T-helper 1 cell treated with Interleukin-12 subunit alpha and Interleukin-12 subunit beta and Interleukin-4 antibody, amounts not matched to agents 30 μg/mL and 1 μg/mL, for 36 hours (primary cell): ENCODE results near the gene OIP5.
A peak's percentile ranks its signal among the peaks of the same experiment; 100 is the strongest.

Experiments
- H3K27ac Mint-ChIP-seq: one replicate; pipeline ENCODE4 v1.8.0; 2021; ENCODE audit warnings: mild to moderate bottlenecking, mixed read lengths
- H3K27me3 Mint-ChIP-seq: one replicate; pipeline ENCODE4 v1.8.0; 2021; ENCODE audit warnings: low read depth, mixed read lengths
- H3K36me3 Mint-ChIP-seq: one replicate; pipeline ENCODE4 v1.8.0; 2021; ENCODE audit warnings: low read depth, mixed read lengths
- H3K4me1 Mint-ChIP-seq: one replicate; pipeline ENCODE4 v1.8.0; 2021; ENCODE audit warnings: low read depth, mixed read lengths
- H3K4me3 Mint-ChIP-seq: one replicate; pipeline ENCODE4 v1.8.0; 2021; ENCODE audit warnings: mild to moderate bottlenecking, moderate library complexity, mixed read lengths
- H3K9me3 Mint-ChIP-seq: one replicate; pipeline ENCODE4 v1.8.0; 2021; ENCODE audit warnings: mixed read lengths

Gene OIP5

DNA sequence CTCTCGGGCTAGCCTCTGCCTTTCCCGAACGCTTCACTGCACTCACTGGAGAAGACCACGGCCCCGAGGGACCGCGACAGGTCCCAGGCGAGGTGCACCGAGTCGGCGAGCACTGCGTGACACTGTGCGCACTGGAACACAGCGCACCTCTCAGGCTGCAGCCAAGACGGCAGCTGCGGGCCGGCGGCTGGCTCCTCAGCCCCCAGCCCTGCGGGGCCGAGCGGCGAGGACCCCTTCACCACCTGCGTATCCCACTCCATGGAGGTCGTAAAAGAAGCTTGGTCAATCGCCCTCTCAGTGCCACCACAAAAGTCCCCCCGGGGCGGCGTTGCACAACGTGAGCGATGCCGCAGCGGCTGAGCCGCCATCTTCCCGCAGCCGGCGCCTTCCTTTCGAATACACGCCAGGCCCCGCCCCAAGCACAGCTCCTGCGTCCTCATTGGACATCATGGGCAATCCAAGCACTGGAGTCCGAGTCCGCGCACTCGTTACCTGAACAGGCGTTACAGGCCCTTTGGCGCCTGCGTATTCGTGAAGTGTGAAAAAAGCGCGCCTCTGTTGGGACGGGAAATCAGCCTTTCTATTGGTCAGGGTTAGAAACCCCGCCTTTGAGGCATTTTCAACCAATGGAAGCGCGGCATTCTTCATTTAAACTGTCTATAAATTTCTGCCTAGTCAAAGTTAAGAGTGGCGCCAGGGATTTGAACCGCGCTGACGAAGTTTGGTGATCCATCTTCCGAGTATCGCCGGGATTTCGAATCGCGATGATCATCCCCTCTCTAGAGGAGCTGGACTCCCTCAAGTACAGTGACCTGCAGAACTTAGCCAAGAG is at the start of gene OIP5, which contains the start of gene NUSAP1:
TSS of gene OIP5 (minus strand) at position 398 of the 832 bp plus-strand sequence. CDS start at position 368, 30 bp downstream.
TSS of gene NUSAP1 (plus strand) at position 688 of the 832 bp plus-strand sequence. CDS start at position 765, 77 bp downstream.
- H3K27me3 Mint-ChIP-seq = no peaks in the 10 kb centered on the region
- H3K36me3 Mint-ChIP-seq = peaks cover 18% of the 10 kb centered on the region
- peak within 1 kb of the TSS; percentile 99 for H3K27ac Mint-ChIP-seq

DNA sequence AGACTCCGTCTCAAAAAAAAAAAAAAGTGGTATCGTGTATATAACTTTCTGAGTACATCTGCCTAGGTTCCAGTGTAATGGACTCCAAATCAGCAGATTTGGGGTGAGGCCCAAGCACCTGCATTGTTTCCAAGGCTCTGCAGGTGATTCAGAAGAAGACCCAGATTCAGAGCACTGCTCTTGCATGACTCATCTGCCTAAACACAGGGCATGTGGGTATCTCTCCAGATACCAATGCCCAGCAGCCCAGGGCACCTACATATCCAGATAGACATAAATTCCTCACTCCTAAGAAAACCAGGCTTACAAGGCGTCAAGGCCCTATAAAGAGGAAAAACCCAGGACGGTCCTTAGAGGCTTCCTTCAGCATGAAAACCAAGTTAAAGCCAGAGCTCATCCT is 45.6 kb upstream of the OIP5 start:
- H3K9me3 Mint-ChIP-seq = no peaks in the 10 kb centered on the region
- no peak overlapping the region for H3K27ac Mint-ChIP-seq
- no peaks in the 10 kb centered on the region for H3K4me1 Mint-ChIP-seq
- H3K36me3 Mint-ChIP-seq = peaks cover 19% of the 10 kb centered on the region
- H3K4me3 Mint-ChIP-seq = no peak overlapping the region
- H3K27me3 Mint-ChIP-seq = no peaks in the 10 kb centered on the region

More for the DNA sequence above, at the start of gene OIP5, which contains the start of gene NUSAP1:
- peaks cover 35% of the 10 kb centered on the region for H3K4me1 Mint-ChIP-seq
- H3K4me3 Mint-ChIP-seq = peak within 1 kb of the TSS; percentile 98
- H3K9me3 Mint-ChIP-seq = no peaks in the 10 kb centered on the region

DNA sequence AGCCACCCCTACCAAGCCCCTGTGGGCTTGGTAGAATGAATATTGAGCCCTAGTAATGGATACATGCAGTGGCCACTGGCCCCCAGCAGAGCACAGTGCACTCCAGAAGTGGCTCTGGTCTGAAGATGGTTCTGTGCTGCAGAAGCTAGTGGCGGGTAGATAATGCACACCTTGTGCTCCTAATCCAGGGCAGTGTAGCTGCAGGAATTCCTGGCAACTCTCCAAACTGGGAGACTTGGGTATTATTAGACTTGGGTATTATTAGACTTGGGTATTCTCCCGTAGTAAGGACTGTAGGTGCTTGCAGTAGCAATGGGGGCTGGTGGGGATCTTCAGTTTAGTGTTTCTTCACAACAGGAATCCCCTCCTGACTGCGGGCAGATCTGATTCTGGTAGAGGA is 35.0 kb upstream of the OIP5 start:
- H3K4me3 Mint-ChIP-seq = no peak overlapping the region
- H3K27ac Mint-ChIP-seq = no peak overlapping the region
- peaks cover 31% of the 10 kb centered on the region for H3K36me3 Mint-ChIP-seq

DNA sequence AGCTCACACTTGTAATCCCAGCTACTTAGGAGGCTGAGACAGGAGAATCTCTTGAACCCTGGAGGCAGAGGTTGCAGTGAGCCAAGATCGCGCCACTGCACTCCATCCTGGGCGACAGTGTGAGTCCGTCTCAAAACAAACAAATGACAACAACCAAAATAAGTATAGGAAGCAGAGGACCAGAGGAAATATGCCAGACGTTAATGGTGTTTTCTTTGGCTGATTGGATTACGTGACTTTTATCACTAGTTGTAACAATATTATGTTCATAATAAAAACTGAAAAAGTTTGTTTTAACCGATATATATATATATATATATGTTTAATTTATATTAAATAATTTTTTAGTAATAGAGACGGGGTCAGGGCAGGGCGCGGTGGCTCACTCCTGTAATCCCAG is 22.0 kb upstream of the OIP5 start:
- Mint-ChIP-seq H3K27me3 (no peaks in the 10 kb centered on the region), H3K4me1 (no peaks in the 10 kb centered on the region), H3K27ac (no peak overlapping the region), H3K4me3 (no peak overlapping the region), H3K9me3 (no peaks in the 10 kb centered on the region), H3K36me3 (peaks cover 44% of the 10 kb centered on the region)

More for the DNA sequence above, 35.0 kb upstream of the OIP5 start:
- peaks cover 7% of the 10 kb centered on the region for H3K4me1 Mint-ChIP-seq
- no peaks in the 10 kb centered on the region for H3K27me3 Mint-ChIP-seq
- no peaks in the 10 kb centered on the region for H3K9me3 Mint-ChIP-seq

DNA sequence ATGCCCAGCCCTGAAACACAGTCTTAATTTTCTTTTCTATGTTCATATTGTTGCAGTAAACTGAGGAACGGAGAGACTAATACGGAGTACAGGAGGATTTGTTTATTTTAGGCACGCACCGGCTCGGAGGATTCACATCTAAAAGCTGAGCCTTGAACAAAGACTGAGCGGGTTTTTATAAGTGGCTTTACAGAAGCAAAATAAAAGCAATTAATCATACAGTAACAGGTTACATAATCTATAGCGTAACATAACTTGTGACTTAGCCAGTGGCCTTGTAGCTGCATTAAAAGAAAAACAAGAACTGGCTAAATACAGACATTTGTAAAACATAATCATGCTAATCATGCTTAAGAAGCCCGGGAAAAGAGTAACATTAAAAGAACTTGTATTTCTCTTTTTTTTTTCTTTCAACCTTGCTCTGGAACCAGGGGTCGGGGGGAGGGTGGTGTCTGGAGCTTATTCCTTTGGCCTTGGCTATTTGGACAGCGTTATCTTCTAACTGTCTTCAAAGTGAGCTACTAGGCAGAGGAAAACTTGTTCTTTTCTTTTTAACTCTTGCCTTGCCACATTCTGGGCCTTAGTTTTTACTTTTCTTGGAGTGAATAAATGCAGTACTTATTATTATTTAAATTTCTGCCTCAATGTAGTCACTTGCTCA is 17.8 kb upstream of the OIP5 start:
- H3K36me3 Mint-ChIP-seq = peaks cover 51% of the 10 kb centered on the region
- H3K9me3 Mint-ChIP-seq = no peaks in the 10 kb centered on the region
- peaks cover under 1% of the 10 kb centered on the region for H3K4me1 Mint-ChIP-seq
- no peak overlapping the region for H3K4me3 Mint-ChIP-seq
- H3K27ac Mint-ChIP-seq = peak overlapping the region; percentile 29
- H3K27me3 Mint-ChIP-seq = no peaks in the 10 kb centered on the region

DNA sequence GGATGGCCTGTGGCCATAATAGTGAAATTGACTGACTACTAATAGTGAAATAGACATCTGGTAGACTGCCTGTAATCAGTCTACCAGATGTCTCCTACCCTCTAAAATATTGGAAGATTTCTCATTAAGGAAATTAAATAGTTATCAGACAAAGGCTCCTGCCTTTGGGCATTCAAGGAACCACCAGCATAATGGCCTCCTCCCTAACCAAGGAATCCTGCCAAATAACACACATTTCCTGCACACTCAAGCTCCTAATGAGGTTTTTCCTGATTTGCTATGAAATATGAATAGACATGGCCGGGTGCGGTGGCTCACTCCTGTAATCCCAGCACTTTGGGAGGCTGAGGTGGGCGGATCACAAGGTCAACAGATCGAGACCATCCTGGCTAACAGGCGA is 14.8 kb upstream of the OIP5 start:
- Mint-ChIP-seq H3K27me3 (no peaks in the 10 kb centered on the region), H3K36me3 (peaks cover 49% of the 10 kb centered on the region), H3K4me3 (no peak overlapping the region), H3K27ac (no peak overlapping the region), H3K4me1 (peaks cover 2% of the 10 kb centered on the region), H3K9me3 (no peaks in the 10 kb centered on the region)

DNA sequence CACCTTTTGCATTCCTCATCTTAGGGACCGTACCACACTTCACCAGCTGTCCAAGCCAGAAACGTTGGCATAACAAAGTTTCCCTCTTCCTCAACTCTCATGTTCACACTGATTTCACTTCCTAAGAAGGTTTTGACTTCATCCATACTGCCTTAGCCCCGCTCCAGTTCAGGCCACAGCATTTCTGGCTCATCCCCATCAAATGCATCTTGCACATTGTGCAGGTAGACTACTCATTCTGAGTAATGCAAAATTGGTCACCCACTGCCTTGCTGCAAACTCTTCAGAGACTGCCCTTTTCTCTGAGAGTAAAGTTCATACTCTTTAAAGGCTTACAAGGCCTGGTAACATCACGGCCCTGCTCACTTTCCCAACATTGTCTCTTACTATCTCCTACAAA is 9.1 kb upstream of the OIP5 start:
- no peaks in the 10 kb centered on the region for H3K9me3 Mint-ChIP-seq
- no peaks in the 10 kb centered on the region for H3K27me3 Mint-ChIP-seq
- peaks cover 48% of the 10 kb centered on the region for H3K36me3 Mint-ChIP-seq
- peak overlapping the region; percentile 43 for H3K27ac Mint-ChIP-seq
- no peak overlapping the region for H3K4me3 Mint-ChIP-seq
- H3K4me1 Mint-ChIP-seq = peaks cover 32% of the 10 kb centered on the region

DNA sequence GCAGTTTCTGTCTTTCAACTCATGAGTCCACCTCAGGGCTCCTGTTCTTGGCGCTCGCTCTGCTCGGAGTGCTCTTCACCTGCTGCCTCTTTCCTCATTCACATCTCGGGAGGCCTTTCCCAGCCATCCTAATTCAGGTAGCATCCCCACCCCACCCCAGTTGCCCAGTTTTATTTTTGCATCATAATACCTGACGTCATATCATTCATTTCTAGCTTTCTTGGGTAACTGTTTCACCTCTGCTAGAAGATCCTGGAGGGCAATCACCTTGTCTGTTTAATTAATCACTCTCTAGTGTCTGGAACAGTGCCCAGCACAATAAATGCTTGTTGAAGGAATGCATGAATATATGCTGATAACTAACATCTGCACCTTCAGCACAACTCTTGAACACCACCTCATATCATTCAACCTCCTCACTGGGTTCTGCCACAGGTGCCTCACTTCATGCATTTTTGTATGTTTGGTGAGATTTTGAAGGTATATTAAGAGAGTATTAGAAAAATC is 7.9 kb upstream of the OIP5 start:
- Mint-ChIP-seq H3K9me3 (no peaks in the 10 kb centered on the region), H3K36me3 (peaks cover 45% of the 10 kb centered on the region), H3K27ac (no peak overlapping the region), H3K27me3 (no peaks in the 10 kb centered on the region), H3K4me3 (no peak overlapping the region), H3K4me1 (peaks cover 36% of the 10 kb centered on the region)

DNA sequence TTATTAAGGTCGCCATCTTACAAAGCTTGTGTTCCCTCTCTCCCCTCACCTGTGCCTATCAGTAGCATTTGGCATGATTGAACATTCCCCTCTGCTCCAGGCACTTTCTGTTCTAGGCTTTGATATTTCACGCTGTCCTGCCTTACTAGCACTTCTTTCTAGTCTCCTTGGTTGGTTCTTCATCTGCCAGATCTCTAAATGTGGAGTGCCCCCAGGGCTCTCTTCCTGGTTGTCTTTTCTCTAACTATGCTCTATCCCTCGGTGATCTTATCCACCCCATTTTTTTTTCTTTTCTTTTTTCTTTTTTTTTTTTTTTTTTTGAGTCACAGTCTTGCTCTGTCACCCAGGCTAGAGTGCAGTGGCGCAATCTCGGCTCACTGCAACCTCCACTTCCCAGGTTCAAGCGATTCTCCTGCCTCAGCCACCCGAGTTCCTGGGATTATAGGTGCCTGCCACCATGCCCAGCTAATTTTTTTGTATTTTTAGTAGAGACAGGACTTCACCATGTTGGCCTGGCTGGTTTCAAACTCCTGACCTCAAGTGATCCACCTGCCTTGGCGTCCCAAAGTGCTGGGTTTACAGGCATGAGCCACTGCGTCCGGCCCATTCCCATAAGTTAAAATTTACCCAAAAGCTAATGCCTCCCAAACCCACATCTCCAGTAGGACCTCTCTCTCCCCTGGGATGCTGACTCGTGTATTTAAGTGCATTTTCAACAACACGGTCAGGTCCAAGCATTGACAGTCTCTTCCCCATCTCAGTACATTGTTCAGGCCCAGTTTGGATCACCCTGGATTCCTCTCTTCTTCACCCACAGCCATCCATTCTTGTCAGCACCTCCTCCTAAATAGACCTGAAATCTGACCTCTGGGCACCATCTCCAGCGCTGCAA is 5.5 kb upstream of the OIP5 start:
- Mint-ChIP-seq H3K4me3 (peak overlapping the region; percentile 72), H3K27ac (peak overlapping the region; percentile 79), H3K4me1 (peaks cover 45% of the 10 kb centered on the region), H3K36me3 (peaks cover 44% of the 10 kb centered on the region), H3K27me3 (no peaks in the 10 kb centered on the region), H3K9me3 (no peaks in the 10 kb centered on the region)

DNA sequence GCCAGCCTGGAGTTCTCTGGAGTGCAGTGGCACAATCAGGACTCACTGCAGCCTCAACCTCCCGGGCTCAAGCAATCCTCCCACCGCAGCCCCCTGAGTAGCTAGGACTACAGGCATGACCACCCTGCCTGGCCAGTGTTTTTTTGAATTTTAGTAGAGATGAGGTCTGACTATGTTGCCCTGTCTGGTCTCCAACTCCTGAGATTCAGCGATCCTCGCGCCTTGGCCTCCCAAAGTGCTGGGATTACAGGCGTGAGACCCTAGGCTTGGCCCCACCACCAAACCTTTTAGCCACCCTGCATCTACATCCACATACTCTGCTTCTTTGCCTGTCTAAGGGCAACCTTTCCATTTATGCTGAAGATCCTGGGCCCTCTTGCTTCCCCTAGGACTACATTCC is 4.7 kb upstream of the OIP5 start:
- Mint-ChIP-seq H3K27me3 (no peaks in the 10 kb centered on the region), H3K27ac (no peak overlapping the region), H3K4me3 (peak overlapping the region; percentile 72), H3K9me3 (no peaks in the 10 kb centered on the region), H3K36me3 (peaks cover 42% of the 10 kb centered on the region), H3K4me1 (peaks cover 44% of the 10 kb centered on the region)

DNA sequence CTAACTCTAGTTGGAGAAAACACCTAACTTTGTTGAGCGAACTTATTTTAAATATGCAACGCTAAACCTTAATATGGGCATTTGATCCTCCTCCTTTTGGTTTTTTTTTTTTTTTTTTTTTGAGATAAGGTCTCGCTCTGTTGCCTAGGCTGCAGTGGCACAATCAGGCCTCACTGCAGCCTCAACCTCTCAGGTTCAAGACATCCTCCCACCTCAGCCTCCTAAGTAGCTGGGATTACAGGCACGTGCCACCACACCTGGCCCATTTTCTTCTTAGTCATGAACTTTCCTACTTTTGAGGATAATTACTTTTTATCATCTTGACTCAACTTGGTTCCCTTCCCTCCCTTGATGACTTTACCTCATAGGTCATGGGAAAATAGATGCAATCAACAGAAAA is 4.2 kb upstream of the OIP5 start:
- peaks cover 43% of the 10 kb centered on the region for H3K4me1 Mint-ChIP-seq
- peaks cover 37% of the 10 kb centered on the region for H3K36me3 Mint-ChIP-seq

DNA sequence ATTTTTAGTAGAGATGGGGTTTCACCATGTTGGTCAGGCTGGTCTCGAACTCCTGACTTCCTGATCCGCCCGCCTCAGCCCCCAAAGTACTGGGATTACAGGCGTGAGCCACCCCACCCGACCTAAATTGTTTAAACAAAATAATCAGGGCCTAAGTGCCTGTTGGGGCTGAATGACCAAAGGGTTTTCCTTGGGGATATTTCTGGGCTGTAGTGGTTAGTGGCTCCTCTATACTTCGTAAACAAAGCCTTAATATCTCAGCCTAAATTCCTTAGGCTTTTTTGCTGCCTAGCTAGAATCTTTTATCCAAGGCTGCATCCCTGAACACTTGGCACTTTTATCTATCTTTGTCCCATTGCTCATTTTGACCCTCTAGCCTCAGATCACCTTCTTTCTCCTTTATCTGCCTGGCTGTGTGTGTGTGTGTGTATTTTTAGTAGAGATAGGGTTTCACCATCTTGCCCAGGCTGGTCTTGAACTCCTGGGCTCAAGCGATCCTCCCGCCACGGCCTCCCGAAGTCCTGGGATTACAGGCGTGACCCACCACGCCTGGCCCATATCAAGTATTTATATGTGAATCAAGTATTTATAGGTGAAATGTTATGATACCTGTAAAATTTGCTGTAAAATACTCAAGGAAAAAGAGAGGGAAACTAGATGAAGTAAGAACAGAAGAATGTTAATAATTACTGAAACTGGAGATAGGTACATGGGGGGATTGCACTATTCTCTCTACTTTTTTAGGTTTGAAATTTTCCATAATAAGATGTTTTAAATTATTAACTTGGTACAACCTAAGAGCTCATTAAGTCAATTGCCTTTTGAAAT is 2.1 kb upstream of the OIP5 start:
- H3K9me3 Mint-ChIP-seq = no peaks in the 10 kb centered on the region
- H3K4me3 Mint-ChIP-seq = peak overlapping the region; percentile 98
- peaks cover 24% of the 10 kb centered on the region for H3K36me3 Mint-ChIP-seq
- peaks cover 42% of the 10 kb centered on the region for H3K4me1 Mint-ChIP-seq
- no peaks in the 10 kb centered on the region for H3K27me3 Mint-ChIP-seq
- H3K27ac Mint-ChIP-seq = peak overlapping the region; percentile 99

More for the DNA sequence above, 4.2 kb upstream of the OIP5 start:
- Mint-ChIP-seq H3K27ac (peak overlapping the region; percentile 62), H3K4me3 (peak overlapping the region; percentile 47), H3K27me3 (no peaks in the 10 kb centered on the region), H3K9me3 (no peaks in the 10 kb centered on the region)

DNA sequence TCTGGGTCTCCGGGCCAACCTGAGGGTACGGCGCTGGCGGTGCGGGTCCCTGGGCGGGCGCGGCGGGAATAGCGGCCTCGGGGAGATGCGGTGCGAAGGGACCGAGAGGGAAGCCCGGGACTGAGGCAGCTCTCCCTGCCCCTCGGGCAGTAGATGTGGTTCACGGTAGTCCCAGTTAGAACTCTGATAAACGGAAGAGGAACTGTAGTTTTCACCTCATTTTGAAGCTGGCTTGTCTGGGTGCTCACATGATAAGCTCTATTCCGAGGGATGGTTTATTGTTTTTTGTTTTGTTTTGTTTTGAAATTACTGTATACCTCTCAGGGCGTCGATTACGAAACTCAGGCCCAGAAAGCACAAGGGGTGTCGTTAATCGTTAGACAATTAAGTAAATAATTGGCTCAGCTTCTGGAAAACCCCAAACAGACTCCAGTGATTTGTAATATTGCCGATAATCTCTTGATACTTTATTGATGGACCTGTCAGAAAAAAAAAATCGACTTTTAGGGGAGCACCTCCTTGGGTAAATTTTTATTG is 703 bp upstream of the OIP5 start:
- Mint-ChIP-seq H3K4me3 (peak overlapping the region; percentile 98), H3K27me3 (no peaks in the 10 kb centered on the region), H3K27ac (peak overlapping the region; percentile 99), H3K36me3 (peaks cover 21% of the 10 kb centered on the region), H3K9me3 (no peaks in the 10 kb centered on the region), H3K4me1 (peaks cover 38% of the 10 kb centered on the region)
